NCI-H69 (cell line): Measurements from ENCODE around the gene FXYD2.

Experiments
- DNase-seq: peaks from one replicate; lab custom pipeline; 2025; lab: John Stamatoyannopoulos, UW

FXYD2 gene

DNA sequence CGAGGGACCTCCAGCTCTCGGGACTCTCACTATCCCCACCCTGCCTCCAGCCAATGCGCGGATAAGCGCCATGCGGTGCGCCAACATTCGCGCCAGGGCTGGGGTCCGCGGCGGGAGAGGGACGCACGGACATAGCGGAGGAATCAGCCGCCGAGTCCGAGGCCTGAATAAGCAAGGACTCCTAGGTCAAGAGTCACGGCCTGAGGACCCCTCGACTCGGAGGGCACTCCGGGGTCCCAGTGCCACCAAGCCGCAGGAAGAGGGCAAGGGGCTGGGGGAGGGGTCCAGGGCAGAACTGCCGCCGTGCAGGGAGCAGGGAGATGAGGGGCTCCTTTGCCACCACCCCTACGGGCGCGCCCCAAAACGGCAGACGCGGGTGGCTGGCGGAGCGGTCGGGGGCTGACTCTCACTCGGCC is 28.1 kb downstream of the FXYD2 start:
- no peak for DNase-seq

DNA sequence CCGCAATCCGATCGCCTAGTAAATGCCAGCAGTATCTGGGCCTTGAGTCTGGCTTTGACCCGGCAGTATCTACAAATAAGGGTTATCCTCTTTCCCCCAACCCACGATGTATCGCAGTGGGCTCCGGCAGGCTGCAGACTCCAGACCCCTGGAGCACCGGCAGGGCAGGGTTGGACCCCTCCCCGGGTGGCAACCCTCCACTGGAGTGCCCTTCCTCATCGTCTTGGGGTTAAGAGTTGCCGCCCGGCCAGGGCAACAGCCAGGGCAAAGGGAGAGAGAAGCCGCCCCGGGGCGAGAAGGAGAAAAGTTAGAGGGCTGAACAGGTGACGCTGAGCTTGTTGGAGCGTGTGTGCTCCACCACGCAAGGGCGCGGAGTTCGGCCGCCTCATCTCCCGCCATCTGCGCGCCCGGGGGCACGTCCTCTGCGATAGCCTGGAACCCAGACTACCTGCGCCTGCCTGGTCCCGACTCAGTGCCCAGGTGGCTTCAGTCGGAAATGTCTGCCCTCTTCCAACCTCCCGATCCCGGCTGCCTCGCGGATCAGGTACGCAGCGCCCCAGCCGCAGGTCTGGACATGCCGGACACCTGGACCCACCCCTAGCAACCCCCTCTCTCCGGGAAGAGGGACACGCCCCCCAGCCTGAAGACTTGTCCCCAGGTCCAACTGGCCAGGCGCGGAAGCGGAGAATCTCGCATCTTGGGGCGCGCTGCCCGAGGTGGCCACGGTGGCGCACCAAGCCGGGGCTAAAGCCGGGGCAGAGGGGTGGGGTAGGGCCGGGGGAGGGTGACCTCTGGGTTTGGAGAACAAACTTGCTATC is 28.7 kb downstream of the FXYD2 start:
- DNase-seq = peak; percentile 50

DNA sequence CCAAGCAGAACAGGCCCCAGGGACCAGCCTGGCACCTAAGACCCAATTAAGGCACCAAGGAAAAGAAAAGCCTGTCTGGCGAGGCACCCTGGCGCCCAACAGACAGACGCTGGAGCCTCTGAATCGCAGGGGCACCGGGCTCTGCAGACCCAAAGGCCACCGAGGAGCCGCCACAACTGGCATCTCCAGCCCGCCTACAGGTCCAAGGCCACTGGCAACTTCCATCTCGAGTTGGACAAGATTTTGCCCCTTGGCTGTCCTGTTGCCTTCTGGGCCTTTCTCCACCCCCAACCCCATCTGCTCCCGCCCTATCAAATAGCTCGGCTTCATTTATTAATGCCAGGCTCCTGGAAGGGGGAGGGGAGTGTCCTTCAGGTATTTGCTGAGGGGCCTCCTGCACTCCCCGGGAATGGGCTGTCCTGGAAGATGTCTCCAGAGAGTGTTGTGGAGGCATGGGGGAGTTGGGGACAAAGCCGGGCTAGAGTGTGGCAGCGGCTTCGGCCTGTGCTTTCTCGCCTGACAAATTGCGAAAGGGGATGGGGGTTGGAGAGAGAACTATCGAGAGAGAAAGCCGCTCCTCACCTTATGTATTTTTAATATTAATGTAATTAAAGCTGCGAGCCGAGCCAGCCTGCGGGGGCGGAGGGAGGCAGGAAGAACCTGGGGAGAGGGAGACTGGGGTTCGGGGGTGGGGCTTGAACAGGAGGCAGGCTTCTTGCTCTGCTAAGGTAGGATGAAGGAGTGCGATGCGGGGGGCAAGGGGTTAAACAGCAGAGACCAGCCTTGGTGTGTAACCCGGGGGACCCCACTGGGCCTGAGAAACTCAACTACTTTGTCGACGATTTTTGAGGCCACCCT is 29.5 kb downstream of the FXYD2 start:
- DNase-seq = no peak

DNA sequence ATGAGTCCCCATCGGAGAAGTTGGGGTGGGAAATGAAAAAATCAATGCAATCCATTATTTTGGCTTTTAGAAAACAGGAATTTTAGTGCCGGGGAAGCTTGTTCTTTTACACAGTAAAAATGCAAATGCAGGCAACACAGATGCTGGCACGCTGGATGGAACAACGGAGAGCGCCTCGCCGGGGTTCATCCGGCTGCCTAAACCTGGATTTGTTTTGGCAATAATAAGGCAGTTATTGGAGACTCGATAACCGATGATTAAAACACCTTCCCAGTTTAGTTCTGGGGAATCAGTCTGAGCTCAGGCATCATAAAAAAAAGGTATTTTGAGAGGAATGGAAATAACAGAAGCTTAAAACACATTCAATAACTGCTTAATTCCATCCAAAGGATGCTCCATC is 30.4 kb downstream of the FXYD2 start:
- DNase-seq = no peak

DNA sequence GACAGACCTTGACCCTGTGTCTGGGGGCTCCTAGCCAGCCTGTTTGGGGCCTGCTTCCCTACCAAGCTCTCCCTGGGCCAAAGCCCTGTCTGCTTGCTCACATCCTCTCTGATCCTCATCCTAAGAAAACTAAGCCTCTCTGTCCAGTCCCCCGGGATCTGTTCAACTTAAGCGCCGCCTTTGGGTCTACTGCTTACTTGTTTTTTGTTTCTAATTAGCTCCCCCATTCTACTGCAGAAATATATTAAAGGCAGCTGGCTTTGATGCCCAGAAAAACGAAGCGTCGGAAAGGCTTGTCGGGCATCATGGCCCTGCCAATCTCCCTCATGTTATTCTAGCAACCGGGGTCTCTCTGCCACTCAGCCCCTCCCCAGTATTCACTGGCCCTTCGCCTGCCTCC is 31.0 kb downstream of the FXYD2 start:
- DNase-seq = no peak

DNA sequence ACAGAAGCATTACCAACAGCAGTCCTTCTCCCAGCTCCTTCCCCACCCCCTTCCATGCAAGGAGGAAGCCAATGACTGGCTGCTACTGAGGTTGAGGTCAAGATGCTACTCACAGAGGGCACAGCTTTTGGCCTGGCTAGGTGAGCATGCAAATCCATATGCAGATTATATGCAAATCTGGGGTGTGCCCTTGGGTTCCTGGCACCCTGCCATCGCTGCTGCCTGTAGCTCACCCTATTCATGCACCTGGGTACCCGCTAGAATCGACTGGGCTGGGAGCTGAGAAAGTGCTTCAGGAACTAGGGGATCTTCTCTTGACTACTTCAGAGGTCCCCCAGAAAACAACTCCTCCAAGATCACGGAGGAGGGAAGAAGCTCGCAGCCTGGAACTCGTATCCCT is 31.6 kb downstream of the FXYD2 start:
- peak; percentile 30 for DNase-seq

DNA sequence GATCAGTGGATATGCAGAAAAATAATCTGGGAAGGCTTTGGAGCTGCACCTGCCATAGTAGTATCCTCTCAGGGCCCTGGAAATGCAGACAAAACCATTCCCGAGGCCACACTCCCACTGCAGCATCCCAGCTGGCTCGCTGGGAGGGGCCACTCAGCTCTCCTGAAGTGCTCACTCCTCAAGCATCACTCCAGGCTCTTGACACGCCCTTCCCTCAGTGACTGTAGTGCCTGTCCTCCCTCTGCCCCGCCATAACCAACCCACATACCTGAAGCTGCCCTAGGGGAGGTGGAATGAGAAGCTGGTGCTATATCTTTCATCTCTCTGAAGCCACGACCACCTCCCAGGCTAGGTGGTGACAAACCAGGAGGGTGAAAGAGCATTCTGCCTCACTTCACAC is 32.3 kb downstream of the FXYD2 start:
- DNase-seq = no peak

- DNase-seq = no peak
Observed at GRCh38 chr11:117790279-117790678, 34.3 kb downstream of the FXYD2 start.

GRCh38 chr11:117789241-117789640 is 35.3 kb downstream of the FXYD2 start:
- DNase-seq = no peak

DNA sequence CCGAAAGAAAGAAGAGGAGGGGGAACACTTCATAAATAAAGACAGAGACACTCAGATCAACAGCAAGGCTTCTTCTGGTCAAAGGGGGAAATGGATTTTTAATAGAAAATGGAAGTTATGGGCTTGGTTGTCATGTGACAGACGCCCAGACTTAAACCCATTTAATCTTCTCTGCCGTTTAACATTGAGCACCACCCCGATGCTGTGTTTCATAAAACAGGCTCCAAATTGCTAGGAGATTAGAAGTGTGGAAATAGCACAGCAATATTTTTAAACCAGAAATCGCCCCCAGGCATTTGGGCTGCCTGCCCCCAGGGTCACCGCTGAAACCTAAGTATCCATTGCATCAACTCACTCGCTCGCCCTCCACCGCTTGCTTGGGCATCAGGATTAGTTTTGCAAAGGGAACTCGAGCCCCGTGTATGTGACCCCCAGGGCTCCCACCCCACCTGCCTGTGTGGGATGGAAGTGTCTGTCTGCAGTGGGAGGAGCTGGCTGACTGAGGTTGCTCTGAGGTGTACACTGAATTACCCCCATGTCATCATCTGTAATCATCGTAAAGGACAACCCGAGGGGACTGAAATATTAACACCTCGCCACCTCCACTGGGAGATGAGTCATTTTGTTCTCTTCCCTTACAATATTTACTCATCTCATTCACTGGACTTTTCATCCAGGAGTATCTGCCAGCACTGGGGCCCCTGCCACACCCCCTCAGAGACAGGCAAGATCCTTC is 38.2 kb downstream of the FXYD2 start:
- DNase-seq = peak; percentile 86

DNA sequence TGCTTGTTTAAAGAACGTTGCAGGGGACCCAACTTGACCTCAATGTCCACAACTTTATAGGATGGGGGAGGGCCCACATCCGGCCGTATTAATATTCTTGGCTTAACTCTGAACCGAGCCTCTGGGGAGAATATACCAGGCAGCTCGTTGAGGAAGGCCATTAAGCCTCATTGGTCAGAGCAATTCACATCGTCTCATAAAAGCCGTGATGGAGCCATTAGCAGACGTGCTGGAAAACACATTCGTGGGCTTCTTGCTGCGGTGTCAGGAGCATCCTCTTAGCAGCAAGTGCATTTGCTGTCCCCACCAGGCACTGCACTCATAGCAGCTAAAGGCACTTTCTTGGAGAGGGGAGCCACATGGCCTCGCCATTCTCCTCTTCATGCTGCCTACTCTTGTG is 42.4 kb downstream of the FXYD2 start:
- no peak for DNase-seq

DNA sequence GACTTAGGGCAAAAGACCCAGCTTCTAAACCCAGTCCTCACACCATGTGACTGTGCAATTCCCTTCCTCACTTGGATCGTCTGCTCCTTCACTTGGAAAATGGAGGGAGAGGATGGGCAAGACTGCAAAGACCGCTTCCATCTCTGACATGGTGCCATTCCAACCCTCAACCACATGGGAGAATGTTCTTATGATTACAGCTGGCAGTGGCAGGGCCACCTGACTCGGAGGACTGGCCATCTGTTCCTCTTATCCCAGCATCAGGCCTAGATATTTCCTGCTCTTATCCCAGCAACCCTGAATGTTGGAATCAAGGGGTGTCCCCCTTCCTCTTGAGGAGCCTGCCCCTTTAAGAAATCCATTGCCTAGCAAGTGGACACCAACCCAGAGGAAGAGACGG is 42.9 kb downstream of the FXYD2 start:
- DNase-seq = peak; percentile 29

DNA sequence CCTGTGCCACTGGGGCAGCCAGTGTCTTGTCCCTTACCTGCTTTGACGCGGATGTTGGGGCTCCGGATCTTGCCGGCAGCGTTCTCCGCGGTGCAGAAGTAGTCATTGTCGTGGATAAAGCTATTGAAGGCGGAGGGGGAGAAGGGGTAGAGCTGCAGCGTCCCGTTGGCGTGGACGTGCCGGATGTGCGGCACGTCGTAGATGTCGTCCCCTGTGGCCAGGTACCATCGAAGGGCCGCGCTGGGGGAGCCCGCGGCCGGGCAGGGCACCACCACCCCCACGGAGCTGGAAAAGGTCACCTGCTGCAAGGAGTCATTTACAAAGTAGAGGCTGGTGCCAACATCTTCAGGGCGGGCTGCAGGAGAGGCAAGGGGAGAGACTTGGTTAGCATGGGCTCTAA is 44.1 kb downstream of the FXYD2 start:
- DNase-seq = no peak

DNA sequence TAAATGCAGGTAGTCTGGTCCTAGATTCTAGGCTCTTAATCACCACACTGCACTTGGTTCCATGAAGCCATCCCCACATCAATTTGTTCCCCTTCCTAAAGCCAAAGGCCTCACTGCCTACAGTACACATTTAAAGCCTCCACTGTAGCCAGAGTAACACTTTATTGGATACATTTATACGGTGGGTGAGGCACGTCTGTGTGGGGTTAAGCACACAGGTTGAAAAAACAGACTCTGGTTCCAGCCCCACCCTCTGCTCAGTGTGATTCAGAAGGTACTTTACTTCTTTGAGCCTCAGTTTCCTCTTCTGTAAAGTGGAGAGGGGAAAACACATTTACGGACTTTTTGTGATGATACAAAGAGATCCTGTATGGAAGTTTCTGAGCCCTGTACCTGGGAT is 50.0 kb downstream of the FXYD2 start:
- no peak for DNase-seq

GRCh38 chr11:117772360-117772759 is 52.2 kb downstream of the FXYD2 start:
- DNase-seq = no peak

DNA sequence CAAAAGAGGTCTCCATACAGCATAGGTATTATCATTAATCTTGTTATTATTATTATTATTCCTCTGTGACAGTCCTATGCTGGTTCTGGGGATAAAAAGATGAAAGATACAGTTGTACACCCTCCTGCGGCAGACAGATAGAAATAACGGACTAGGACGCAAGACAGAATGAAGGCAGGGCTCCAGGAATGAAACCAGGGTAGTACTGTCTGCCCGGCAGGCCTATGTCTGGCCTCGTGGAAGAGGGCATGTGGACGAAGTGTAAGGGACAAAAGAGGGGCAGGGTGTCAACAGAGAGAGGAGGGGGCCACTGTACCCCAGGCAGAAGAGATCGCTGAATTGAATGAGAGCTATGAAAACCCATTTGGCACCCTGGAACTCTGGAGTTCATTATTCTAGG is 52.7 kb downstream of the FXYD2 start:
- no peak for DNase-seq

DNA sequence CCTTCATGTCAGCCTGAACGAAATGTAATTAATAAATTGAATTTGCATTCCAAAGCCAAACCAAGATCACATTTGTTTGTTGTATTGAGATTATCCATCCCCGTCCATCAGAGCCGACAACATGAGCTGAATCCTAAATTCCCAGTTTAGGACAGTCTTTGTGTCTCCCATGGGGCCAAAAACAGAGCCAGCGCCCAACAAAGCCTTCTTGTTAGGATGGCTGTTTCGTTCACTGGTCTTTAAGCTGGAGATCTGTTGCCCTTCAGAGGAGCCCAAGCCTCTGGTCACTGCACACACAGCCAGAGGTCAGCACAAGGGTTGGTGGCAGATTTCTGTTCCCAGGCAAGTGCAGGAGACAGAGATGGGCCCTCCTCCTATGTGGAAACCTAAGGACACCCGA is 53.3 kb downstream of the FXYD2 start:
- no peak for DNase-seq

- DNase-seq = peak; percentile 80
Observed at GRCh38 chr11:117770061-117770460, 54.5 kb downstream of the FXYD2 start.
